ENCODE data around the gene RPS5.

RPS5 gene

GRCh38 chr19:58385313-58385890, 1.7 kb upstream of the RPS5 start:
- Histone ChIP-seq H3K4me3 (ENCODE audit: low read depth, low read length) (peak overlapping the region; percentile 90), H3K27ac (no peak overlapping the region), H3K36me3 (replicated peaks) (peaks cover 14% of the 10 kb centered on the region), H3K27me3 (replicated peaks) (no peaks in the 10 kb centered on the region)
- DNase-seq: no peak
- TF ChIP-seq CTCF (IDR thresholded peaks at IDR 0.05; ENCODE audit: low read depth, low read length, missing control alignments): no peak
- in situ Hi-C loops (cut with HindIII; ENCODE audit: low pct_ligation_motif_present, low sequenced_read_pairs): no loop called here

- no peaks in the 10 kb centered on the region for H3K27me3 ChIP-seq (replicated peaks)
- TF ChIP-seq CTCF (IDR thresholded peaks at IDR 0.05; ENCODE audit: low read depth, low read length, missing control alignments): no peak
- peaks cover 19% of the 10 kb centered on the region for H3K36me3 ChIP-seq (replicated peaks)
- H3K4me3 ChIP-seq (ENCODE audit: low read depth, low read length): peak overlapping the region; percentile 90
- peak overlapping the region; percentile 91 for H3K27ac ChIP-seq
- in situ Hi-C loops (cut with HindIII; ENCODE audit: low pct_ligation_motif_present, low sequenced_read_pairs): no loop called here
- DNase-seq: no peak
These were observed 1.0 kb upstream of the RPS5 start for GRCh38 chr19:58385891-58386575.

- peak overlapping the region; percentile 90 for H3K4me3 ChIP-seq (ENCODE audit: low read depth, low read length)
- TF ChIP-seq CTCF (IDR thresholded peaks at IDR 0.05; ENCODE audit: low read depth, low read length, missing control alignments): peak; percentile 3
- H3K27ac ChIP-seq: peak overlapping the region; percentile 91
- in situ Hi-C loops (cut with HindIII; ENCODE audit: low pct_ligation_motif_present, low sequenced_read_pairs): no loop called here
- DNase-seq: no peak
- no peaks in the 10 kb centered on the region for H3K27me3 ChIP-seq (replicated peaks)
- H3K36me3 ChIP-seq (replicated peaks): peaks cover 30% of the 10 kb centered on the region
These were observed 487 bp downstream of the RPS5 start for GRCh38 chr19:58387338-58388174.

DNA sequence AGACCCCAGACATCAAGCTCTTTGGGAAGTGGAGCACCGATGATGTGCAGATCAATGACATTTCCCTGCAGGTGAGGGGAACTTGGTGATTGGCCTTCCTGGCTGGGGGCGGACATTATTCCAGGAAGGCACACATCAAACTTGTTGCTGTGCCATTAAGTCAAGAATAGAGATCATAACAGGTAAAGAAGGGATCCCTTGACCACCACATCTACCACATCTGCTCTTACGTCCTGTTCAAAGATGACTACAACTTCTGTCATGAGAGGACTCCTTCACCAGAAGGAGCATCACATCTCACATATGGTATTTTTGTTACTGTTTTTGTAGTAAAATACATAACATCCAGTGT, 1.1 kb downstream of the RPS5 start:
- H3K27ac ChIP-seq: no peak overlapping the region
- no peaks in the 10 kb centered on the region for H3K27me3 ChIP-seq (replicated peaks)
- no peak for TF ChIP-seq CTCF (IDR thresholded peaks at IDR 0.05; ENCODE audit: low read depth, low read length, missing control alignments)
- in situ Hi-C loops (cut with HindIII; ENCODE audit: low pct_ligation_motif_present, low sequenced_read_pairs): no loop called here
- peaks cover 36% of the 10 kb centered on the region for H3K36me3 ChIP-seq (replicated peaks)
- no peak for DNase-seq
- H3K4me3 ChIP-seq (ENCODE audit: low read depth, low read length): peak overlapping the region; percentile 90

GRCh38 chr19:58392945-58393724, 6.1 kb downstream of the RPS5 start:
- no peak overlapping the region for H3K27ac ChIP-seq
- H3K36me3 ChIP-seq (replicated peaks): peaks cover 55% of the 10 kb centered on the region
- no peak for DNase-seq
- H3K4me3 ChIP-seq (ENCODE audit: low read depth, low read length): no peak overlapping the region
- H3K27me3 ChIP-seq (replicated peaks): no peaks in the 10 kb centered on the region
- no peak for TF ChIP-seq CTCF (IDR thresholded peaks at IDR 0.05; ENCODE audit: low read depth, low read length, missing control alignments)
- in situ Hi-C loops (cut with HindIII; ENCODE audit: low pct_ligation_motif_present, low sequenced_read_pairs): no loop called here

Measured in brain microvascular endothelial cell (primary cell).